Measurements from ENCODE around the gene POLR2E. TPM values are rescaled to one million over a fixed set of nuclear protein-coding genes. Genes with fewer than 3 reads are reported as not detected.

The POLR2E gene
- total and polyA plus RNA-seq, 9 of the 15 experiments (the other 6 are each of a cell fraction or from before 2014, with no cell fraction given), result 3.4 to 413 (median 244) TPM

DNA sequence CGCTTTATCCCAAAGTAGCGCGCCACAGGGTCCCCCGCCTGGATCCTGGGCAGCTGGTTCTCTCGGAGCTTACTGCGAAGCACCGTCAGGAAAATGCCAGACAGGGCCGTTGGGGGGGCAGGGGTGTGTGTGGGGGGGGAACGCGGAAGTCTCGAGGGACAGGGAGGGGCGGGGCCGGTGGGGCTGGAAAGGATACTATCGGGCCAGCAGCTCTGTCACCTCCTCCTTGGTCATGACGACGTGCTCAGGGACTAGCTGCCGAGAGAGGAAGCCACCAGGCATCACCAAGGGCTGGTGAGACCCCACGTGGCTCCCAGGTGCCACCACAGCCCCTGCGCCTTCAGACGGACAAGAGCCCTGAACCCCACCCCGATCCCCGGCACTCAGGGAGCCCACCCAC lies 5.3 kb downstream of the POLR2E start:
- CTCF ChIA-PET (ENCODE audit: low intra/inter-chr PET ratio), result no interaction called here
- Histone ChIP-seq H4K20me1 (replicated peaks; ENCODE audit: control insufficient read depth, insufficient read depth, low read length) (peaks cover 11% of the 10 kb centered on the region; the same call in 1 of the 2 replicates), H3K4me3 (no peak overlapping the region), H3K9me3 (replicated peaks; ENCODE audit: control insufficient read depth, insufficient read depth, low read depth, low read length) (no peaks in the 10 kb centered on the region), H3K4me1 (replicated peaks in 1 of 2; ENCODE audit: control insufficient read depth in 2 of 2, insufficient read depth in 2 of 2, low read length in 2 of 2) (peaks cover 4 to 71% of the 10 kb centered on the region in 2 experiments; a peak in 4 of 5 replicates), H3K36me3 (ENCODE audit: control insufficient read depth, insufficient read depth, low read length) (peaks cover 80% of the 10 kb centered on the region), H3K27ac (ENCODE audit: extremely low read depth, low read depth, low read length) (no peak overlapping the region), H2AFZ (ENCODE audit: low read depth, low read length) (no peak overlapping the region), H3K4me2 (ENCODE audit: insufficient read depth, low read length) (no peak overlapping the region), H3K27me3 (ENCODE audit: control insufficient read depth in 2 of 2, insufficient read depth in 2 of 2, low read length in 2 of 2) (no peaks in the 10 kb centered on the region), H3K9ac (ENCODE audit: insufficient read depth in 1 of 2, low read depth in 2 of 2, low read length in 2 of 2) (no peak overlapping the region; a peak in 1 of 4 replicates), H3K79me2 (ENCODE audit: control insufficient read depth, insufficient read depth, low read length) (peaks cover 32% of the 10 kb centered on the region), H3K9me1 (ENCODE audit: control insufficient read depth, insufficient read depth, low read length) (no peaks in the 10 kb centered on the region)
- WGBS (ENCODE audit: insufficient coverage, low coverage, missing lambda C conversion rate), result no CpG with 5 or more reads among the region's 22 CpGs
- intact Hi-C loops (cut with micrococcal nuclease), result no loop called here
- no TSS peak for BruUV-seq (replicated peaks)
- in situ Hi-C loops (cut with MboI), result no loop called here
- DNase-seq (ENCODE audit: extremely low read depth in 1 of 4, low spot score in 3 of 4) (no peak), ATAC-seq (no peak), FAIRE-seq (no peak)
- no peak for TF ChIP-seq KDM2B (CRISPR knock-in tag; IDR thresholded peaks at IDR 0.05)
- TF ChIP-seq, protein P1, sequence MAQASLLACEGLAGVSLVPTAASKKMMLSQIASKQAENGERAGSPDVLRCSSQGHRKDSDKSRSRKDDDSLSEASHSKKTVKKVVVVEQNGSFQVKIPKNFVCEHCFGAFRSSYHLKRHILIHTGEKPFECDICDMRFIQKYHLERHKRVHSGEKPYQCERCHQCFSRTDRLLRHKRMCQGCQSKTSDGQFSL (CRISPR knock-in tag; IDR thresholded peaks at IDR 0.05), result peak; percentile 42; the same call in 1 of the 2 replicates
- TF ChIP-seq, protein P1 (tag; IDR thresholded peaks at IDR 0.05), result peak in 1 of 2 experiments; percentile 50; a peak in 1 of 4 replicates
- POLR2A ChIA-PET, result interaction anchor here (0.6 to 1.2 kb wide), 5 partner anchors 15 to 226 kb away, joined by 3 to 4 read pairs (median 3); partner anchors contain the start of gene CNN2

Data from K562 (cell line).